SJCRH30 (cell line): Measurements from ENCODE around the gene CTNNA3. TPM values are rescaled to one million over a fixed set of nuclear protein-coding genes. Genes with fewer than 3 reads are reported as not detected.

Experiments used
- DNase-seq, 2 experiments: peaks; one replicate each; pipeline ENCODE4 v3.0.0-alpha.2; 2015 to 2020
- H3K27ac ChIP-seq: fragments of 250-450 bp; sonication (Bioruptor Pico); 2 replicates; pipeline ENCODE4 v1.5.1; 2020; ENCODE audit warnings: mild to moderate bottlenecking, moderate library complexity
- H3K27me3 ChIP-seq: fragments of 250-450 bp; sonication (Bioruptor Pico); 2 replicates; pipeline ENCODE4 v1.5.1; 2020; ENCODE audit warnings: mild to moderate bottlenecking, moderate library complexity
- H3K36me3 ChIP-seq: fragments of 250-450 bp; sonication (Bioruptor Pico); 2 replicates; pipeline ENCODE4 v1.5.1; 2020; ENCODE audit warnings: mild to moderate bottlenecking, moderate library complexity
- H3K4me1 ChIP-seq: fragments of 250-450 bp; sonication (Bioruptor Pico); 2 replicates; pipeline ENCODE4 v1.5.1; 2020; ENCODE audit warnings: mild to moderate bottlenecking, moderate library complexity
- H3K4me3 ChIP-seq: fragments of 250-450 bp; sonication (Bioruptor Pico); 2 replicates; pipeline ENCODE4 v1.5.1; 2020; ENCODE audit warnings: mild to moderate bottlenecking, moderate library complexity
- H3K9me3 ChIP-seq: fragments of 250-450 bp; sonication (Bioruptor Pico); replicated peaks from 2 replicates; pipeline ENCODE4 v1.5.1; 2020; ENCODE audit warnings: mild to moderate bottlenecking, moderate library complexity
- total RNA-seq: library from RNA; depleted of rRNA; stranded (reverse); fragments of >200 nt; shearing (Covaris generic); gene quantifications from 2 replicates; pipeline ENCODE4 v1.2.3, GENCODE V29; 2014

CTNNA3 gene
- total RNA-seq, 1 experiment from 2014 or later: 2.7 TPM

DNA sequence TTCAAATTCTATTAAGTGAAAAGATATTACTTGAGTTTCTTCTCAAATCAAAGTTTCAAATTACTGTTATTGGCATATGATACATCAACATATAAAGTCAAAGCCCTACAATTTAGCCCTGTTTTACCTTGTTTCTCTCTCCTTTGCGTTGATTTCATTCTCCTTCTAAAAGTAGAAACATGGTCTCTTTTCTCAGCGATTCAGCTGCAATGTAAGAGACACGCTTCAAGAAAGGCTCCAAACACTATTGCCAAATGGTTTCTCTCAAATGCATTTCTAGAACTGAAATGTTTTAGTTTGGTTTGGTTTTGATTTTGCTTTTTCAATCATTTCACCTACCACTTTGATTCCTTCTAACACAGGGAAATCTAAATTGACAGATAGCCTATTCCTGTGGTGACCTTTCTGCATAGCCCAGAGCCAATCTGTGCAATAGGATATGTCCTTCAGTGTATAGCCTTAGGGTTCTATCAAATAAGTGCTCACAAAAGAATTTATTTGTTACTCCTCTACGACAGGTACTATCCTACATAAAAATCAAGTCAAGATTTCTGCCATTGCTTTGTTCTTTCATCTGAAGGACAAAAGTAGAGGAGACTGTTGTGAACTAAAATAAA, 47.3 kb downstream of the CTNNA3 start:
- Histone ChIP-seq H3K27me3 (no peaks in the 10 kb centered on the region), H3K4me1 (no peaks in the 10 kb centered on the region), H3K4me3 (no peak overlapping the region), H3K9me3 (no peaks in the 10 kb centered on the region), H3K36me3 (no peaks in the 10 kb centered on the region), H3K27ac (no peak overlapping the region)
- DNase-seq: no peak

DNA sequence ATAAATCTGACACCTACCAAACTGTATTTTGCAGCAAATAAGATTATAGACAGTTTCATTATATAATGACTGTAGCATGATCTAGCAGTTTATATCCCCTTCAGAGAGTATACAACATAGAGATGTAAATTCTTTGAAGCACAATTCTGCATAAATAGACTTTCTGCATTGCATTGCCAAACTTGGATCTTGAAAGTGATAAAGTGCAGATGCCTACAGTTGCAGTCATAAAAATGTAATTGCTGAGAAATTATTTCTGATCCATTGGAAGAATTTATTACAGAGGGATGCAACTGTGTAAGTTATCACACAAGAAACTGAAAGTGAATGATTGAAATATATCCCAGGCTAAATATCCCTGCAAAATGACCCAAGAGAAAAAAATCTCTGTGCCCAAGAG, 65.1 kb downstream of the CTNNA3 start:
- H3K36me3 ChIP-seq: no peaks in the 10 kb centered on the region
- H3K4me1 ChIP-seq: peaks cover 12% of the 10 kb centered on the region
- H3K4me3 ChIP-seq: no peak overlapping the region
- no peaks in the 10 kb centered on the region for H3K27me3 ChIP-seq
- no peak for DNase-seq
- H3K27ac ChIP-seq: no peak overlapping the region
- H3K9me3 ChIP-seq: no peaks in the 10 kb centered on the region

DNA sequence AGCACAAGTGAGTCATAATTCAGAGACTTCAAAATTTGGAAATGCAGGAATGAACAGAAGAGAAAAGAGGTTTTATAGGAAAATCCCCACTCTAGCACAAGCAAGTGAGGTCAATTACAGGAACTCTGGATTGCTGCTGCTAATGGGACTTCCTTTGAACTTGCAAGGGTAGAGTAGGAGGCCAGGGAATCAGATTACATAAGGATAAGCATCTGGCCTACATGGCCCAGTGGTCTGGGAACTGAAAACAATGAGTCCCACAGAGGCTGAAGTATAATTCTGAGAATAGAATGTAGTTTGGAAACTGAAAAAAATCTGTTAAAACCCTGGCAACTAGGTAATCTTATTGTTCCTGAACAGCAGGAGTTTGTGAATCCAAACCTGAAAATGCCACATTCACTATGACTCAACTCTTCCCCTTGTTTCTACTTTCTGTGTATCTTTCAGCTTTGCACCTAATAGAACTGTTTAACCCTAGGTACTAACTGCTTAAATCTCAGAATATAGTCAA, 66.5 kb downstream of the CTNNA3 start:
- H3K36me3 ChIP-seq: no peaks in the 10 kb centered on the region
- DNase-seq: peak; percentile 48 to 76
- peak overlapping the region; percentile 42; the same call in 1 of the 2 replicates for H3K27ac ChIP-seq
- H3K27me3 ChIP-seq: no peaks in the 10 kb centered on the region
- peaks cover 12% of the 10 kb centered on the region for H3K4me1 ChIP-seq
- H3K9me3 ChIP-seq: no peaks in the 10 kb centered on the region
- H3K4me3 ChIP-seq: no peak overlapping the region

DNA sequence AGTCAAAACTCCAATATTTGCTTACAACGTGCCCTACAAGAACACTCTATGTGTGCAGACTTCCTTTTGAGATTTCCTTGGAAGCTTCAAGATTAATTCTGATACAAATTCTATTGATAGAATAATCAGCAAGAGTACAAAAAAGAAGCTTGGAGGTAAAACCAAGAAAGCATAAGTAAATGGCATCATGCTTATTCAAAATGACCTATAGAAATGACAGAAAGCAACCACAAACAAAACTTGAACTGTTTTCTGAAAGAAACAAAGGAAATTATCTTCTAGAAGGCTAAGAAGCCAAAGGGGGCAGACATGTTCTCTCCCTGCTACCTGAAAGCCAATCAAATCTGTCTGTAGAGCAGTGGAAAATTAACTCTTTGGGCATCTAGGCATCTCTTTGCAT, 73.0 kb downstream of the CTNNA3 start:
- H3K27ac ChIP-seq: peak overlapping the region; percentile 71
- no peaks in the 10 kb centered on the region for H3K9me3 ChIP-seq
- no peaks in the 10 kb centered on the region for H3K36me3 ChIP-seq
- H3K27me3 ChIP-seq: no peaks in the 10 kb centered on the region
- peak in 1 of 2 experiments; percentile 11 for DNase-seq
- peaks cover 15% of the 10 kb centered on the region for H3K4me1 ChIP-seq
- no peak overlapping the region for H3K4me3 ChIP-seq

DNA sequence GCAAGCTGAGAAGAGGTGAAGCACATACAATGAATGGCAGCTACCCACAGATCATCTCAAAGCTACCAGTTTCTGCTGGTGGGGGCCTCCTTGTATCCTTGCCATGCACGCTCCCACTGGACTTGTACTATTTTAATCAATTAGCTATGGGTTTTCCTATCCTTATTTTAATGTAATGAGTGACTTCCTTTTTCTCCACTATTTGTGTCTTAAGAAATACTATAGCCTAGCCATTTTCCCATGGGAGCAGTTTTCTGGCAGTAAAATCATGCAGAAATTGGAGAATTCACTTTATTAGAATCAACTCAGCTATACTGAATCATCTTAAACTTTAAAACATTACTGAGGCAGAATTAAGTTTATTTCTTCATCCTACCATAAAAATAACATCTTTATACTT, 73.5 kb downstream of the CTNNA3 start:
- DNase-seq: peak; percentile 28 to 59
- Histone ChIP-seq H3K36me3 (no peaks in the 10 kb centered on the region), H3K9me3 (no peaks in the 10 kb centered on the region), H3K4me1 (peaks cover 15% of the 10 kb centered on the region), H3K27me3 (no peaks in the 10 kb centered on the region), H3K4me3 (no peak overlapping the region), H3K27ac (peak overlapping the region; percentile 71)

DNA sequence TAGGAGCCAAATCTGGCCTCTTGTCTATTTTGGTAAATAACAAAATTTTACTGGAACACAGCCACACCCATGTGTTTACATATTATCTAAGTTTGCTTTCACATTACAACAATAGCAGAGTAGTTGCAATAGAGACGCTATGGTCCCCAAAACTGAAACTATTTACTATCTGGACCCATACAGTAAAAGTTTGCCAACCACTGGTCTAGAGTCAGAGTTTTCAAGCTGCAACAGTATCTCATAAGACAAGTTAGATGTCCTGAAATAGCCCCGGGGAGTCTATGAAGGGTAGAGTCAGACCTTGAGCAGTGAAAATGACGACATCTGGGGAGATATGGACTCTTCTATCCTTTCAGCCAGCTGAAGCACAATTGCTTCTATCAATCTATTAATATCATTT, 74.2 kb downstream of the CTNNA3 start:
- Histone ChIP-seq H3K9me3 (no peaks in the 10 kb centered on the region), H3K27me3 (no peaks in the 10 kb centered on the region), H3K4me1 (peaks cover 15% of the 10 kb centered on the region), H3K27ac (peak overlapping the region; percentile 71), H3K4me3 (no peak overlapping the region), H3K36me3 (no peaks in the 10 kb centered on the region)
- peak in 1 of 2 experiments; percentile 39 for DNase-seq

DNA sequence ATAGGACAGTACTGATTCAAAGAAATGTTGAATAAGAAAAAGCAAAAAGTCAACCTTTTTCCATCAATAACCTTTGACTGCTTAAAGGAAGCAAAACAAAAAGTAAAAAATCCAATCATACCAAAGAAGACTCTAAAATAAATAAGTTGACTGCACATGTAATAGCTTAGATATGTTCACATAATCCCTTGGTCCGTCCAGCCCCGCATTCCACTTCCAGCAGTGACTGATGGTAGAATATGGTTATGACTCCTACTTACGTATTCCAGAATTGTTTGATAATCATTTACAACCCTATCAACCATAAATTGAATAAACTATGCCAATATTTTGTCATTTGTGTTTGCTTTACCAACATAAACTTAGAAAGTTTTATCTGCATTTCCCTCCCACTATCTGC, 77.9 kb downstream of the CTNNA3 start:
- no peak for DNase-seq
- H3K4me1 ChIP-seq: peaks cover 15% of the 10 kb centered on the region
- H3K9me3 ChIP-seq: no peaks in the 10 kb centered on the region
- no peaks in the 10 kb centered on the region for H3K36me3 ChIP-seq
- no peak overlapping the region for H3K27ac ChIP-seq
- no peaks in the 10 kb centered on the region for H3K27me3 ChIP-seq
- no peak overlapping the region for H3K4me3 ChIP-seq

DNA sequence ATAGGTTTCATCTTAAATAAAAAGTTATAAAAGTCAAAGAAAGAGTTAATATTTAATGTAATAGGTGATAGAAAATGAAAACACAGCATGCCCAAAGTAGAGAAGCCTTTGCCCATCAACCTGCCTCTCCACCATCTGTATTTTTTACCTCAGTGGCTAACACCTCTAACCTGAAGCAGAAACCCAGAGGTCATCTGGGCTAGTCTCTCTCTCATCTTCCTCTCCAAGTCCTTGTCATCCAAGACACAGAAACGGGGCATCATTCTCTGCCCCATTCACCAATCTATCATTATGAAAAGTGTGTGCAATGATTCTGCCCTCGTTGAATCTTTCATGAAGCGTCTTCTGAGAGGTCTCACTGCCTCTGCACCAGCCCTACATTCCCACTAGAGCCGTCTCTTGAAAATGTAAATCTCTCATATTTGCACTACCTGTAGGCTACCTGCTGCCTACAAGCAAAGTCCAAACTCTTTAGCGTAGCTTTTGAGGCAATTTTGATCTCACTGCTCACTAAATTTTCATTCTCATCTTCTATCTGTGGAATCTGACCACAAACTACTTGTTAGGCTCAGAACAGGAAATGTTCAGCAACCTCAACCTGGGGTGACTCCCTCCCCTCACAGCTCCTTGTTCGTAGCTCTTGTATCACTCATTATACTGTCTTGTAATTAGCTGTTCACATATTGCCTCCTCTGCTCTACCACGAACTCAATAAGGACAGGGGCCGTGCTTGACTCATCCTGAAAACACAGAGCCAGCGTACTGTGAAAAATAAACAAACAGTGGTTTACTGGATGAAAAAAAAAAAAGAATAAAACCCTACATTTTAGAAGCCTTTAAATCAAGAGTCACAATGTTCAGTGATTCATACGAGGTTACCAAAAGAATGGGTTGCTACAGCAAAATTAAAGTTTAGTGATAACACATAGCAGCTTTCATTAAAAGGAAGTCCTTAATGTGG, 83.1 kb downstream of the CTNNA3 start:
- H3K4me3 ChIP-seq: no peak overlapping the region
- no peak overlapping the region for H3K27ac ChIP-seq
- H3K27me3 ChIP-seq: no peaks in the 10 kb centered on the region
- H3K4me1 ChIP-seq: no peaks in the 10 kb centered on the region
- H3K9me3 ChIP-seq: no peaks in the 10 kb centered on the region
- DNase-seq: peak in 1 of 2 experiments; percentile 6
- H3K36me3 ChIP-seq: no peaks in the 10 kb centered on the region

DNA sequence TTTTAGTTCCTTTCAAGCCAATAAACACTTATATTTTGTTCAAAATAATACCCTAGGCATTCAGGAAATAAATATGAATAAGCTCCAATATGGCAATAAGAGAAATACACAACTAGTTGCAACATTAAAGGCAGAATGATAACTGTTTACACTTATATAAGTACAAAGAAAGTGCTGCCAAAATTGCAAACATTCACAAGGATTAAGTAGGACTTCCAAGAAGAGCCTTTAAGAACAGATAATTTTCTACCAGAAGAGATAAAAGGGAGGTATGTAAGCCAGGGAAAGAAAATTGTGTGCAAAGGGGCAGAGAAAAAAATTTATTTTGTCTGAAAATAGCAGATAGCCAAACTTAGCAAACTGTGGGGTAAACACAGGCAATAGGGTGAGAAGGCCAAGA, 83.8 kb downstream of the CTNNA3 start:
- no peaks in the 10 kb centered on the region for H3K4me1 ChIP-seq
- no peaks in the 10 kb centered on the region for H3K36me3 ChIP-seq
- no peaks in the 10 kb centered on the region for H3K9me3 ChIP-seq
- H3K27ac ChIP-seq: no peak overlapping the region
- no peak for DNase-seq
- H3K4me3 ChIP-seq: no peak overlapping the region
- no peaks in the 10 kb centered on the region for H3K27me3 ChIP-seq

DNA sequence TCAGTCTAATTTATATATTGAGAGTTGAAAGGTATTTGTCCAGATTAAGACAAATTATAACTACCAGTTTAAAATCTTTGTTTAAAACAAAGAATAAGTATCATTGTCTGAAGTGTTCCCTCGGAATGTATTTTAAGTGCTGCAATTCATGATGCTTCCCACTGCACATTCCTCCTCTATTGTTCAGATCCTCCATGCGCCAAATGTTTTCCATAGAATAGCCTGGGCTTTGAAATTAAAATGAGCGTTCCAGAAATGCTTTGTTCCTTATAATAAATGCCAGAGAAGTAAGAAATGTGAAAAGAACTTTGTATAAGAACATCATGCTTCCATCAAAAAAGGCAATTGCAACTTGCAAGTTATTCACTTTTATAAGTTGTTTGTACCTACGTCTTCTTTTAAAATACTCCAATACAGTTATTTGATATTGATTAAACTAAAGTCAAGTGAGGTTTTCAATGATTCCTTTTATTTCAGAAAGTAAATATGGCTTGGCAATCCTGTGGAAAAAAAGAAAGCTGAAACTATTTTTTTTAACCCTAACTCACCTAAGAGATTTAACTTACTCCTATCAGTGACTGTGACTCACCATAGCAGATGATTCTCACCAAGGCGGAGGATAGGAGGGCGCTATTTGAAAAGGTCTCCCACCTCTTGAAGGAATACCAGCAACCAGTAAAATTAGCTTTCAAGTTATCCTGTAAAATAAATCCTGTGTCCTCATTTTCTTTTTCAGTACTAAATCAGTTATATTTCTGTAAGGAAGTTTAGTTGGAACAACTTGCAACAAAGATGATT, 85.8 kb downstream of the CTNNA3 start:
- no peaks in the 10 kb centered on the region for H3K36me3 ChIP-seq
- H3K4me1 ChIP-seq: no peaks in the 10 kb centered on the region
- no peaks in the 10 kb centered on the region for H3K9me3 ChIP-seq
- no peak overlapping the region for H3K4me3 ChIP-seq
- no peak overlapping the region for H3K27ac ChIP-seq
- no peaks in the 10 kb centered on the region for H3K27me3 ChIP-seq
- no peak for DNase-seq

DNA sequence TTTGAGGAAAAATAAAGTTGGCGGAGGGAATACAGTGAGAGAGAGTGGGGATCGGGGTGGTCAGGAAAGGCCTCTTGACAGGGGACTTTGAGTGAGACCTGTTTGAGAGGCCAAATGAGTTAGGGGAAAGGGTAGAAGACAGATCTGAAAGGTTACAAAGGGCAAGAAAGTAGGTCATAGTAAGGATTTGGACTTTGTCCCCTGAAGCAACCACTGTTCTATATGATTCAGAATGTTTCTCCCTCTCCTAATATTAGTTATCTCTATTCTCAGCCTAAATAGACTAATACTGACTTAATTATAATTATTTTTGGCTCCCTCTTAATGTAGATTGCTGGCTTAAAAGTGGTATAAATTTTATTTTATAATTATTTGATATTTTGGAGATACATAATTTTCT, 88.0 kb downstream of the CTNNA3 start:
- Histone ChIP-seq H3K9me3 (no peaks in the 10 kb centered on the region), H3K4me1 (no peaks in the 10 kb centered on the region), H3K36me3 (no peaks in the 10 kb centered on the region), H3K27ac (no peak overlapping the region), H3K27me3 (no peaks in the 10 kb centered on the region), H3K4me3 (no peak overlapping the region)
- DNase-seq: no peak

DNA sequence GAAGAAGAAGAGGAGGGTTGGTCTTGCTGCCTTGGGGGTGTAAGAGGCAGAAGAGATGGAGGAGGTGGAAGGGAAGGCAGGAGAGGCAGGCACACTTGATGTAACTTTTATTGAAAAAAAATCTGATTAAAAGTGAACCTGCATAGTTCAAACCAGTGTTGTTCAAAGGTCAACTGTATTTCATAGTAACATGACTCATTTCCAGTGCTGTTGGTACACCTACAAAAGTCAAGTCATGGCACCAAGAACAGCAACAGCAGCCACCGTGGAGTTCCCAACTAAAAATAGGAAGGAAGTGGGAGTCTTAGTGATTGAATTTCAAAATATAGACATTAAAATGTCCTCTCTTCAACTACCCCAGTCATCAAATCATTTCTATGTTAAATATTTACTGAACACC, 88.5 kb downstream of the CTNNA3 start:
- no peaks in the 10 kb centered on the region for H3K27me3 ChIP-seq
- no peak overlapping the region for H3K27ac ChIP-seq
- no peaks in the 10 kb centered on the region for H3K36me3 ChIP-seq
- DNase-seq: no peak
- no peak overlapping the region for H3K4me3 ChIP-seq
- H3K9me3 ChIP-seq: no peaks in the 10 kb centered on the region
- H3K4me1 ChIP-seq: no peaks in the 10 kb centered on the region

DNA sequence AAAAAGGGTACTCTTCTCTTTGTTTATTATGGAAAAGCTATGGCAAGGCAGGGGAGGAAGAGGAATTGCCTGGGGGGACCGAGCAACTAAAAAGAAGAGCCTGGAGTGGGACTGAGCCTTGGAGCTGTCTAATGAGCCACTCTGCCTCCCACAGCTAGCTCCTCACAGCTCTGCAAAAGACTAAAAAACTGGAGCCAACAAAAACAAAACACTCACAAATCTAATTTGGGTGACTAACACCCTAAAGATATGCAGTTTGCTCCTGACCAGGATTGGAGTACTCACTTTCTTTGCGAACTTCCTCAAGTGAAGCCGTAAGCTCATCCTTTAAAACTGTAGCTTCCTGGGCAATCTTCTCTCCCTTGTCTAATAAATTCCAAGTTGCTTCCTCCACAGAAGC, 89.4 kb downstream of the CTNNA3 start:
- Histone ChIP-seq H3K27me3 (no peaks in the 10 kb centered on the region), H3K4me1 (peaks cover 3% of the 10 kb centered on the region; the same call in 1 of the 2 replicates), H3K27ac (no peak overlapping the region), H3K4me3 (no peak overlapping the region), H3K9me3 (no peaks in the 10 kb centered on the region), H3K36me3 (no peaks in the 10 kb centered on the region)
- peak; percentile 11 to 31 for DNase-seq

DNA sequence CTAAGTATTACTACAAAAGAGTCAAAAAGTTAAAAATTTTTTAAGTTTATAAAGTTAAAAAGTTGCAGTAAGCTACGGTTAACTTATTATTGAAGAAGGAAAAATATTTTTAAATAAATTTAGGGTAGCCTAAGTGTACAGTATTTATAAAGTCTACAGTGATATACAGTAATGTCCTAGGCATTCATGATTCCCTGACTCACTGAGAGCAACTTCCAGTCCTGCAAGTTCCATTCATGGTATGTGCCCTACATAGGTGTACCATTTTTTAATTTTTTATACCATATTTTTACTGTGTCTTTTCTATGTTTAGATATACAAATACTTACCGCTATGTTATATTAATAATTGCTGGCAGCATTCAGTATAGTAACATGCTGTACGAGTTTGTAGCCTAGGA, 92.3 kb downstream of the CTNNA3 start:
- Histone ChIP-seq H3K9me3 (no peaks in the 10 kb centered on the region), H3K36me3 (no peaks in the 10 kb centered on the region), H3K27me3 (no peaks in the 10 kb centered on the region), H3K27ac (no peak overlapping the region), H3K4me1 (peaks cover 3% of the 10 kb centered on the region; the same call in 1 of the 2 replicates), H3K4me3 (no peak overlapping the region)
- DNase-seq: no peak

DNA sequence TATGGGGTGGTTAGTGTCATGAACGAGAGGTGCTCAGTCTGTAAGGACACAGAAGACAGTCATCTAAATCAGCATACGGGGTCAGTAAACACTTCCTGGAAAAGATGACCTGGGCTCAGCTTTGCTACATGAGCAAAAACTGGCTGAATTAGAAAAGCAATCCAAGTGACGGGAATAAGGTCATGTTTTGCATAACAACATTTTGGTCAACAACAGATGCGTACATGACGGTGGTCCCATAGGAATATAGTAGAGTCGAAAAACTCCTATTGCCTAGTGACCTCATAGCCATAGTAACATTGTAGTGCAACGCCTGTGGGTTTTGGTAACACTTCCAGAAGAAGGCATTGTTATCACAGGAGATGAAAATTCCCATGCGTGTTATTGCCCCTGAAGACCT, 92.9 kb downstream of the CTNNA3 start:
- peaks cover 3% of the 10 kb centered on the region; the same call in 1 of the 2 replicates for H3K4me1 ChIP-seq
- no peaks in the 10 kb centered on the region for H3K36me3 ChIP-seq
- no peak overlapping the region for H3K27ac ChIP-seq
- DNase-seq: no peak
- no peaks in the 10 kb centered on the region for H3K27me3 ChIP-seq
- no peaks in the 10 kb centered on the region for H3K9me3 ChIP-seq
- no peak overlapping the region for H3K4me3 ChIP-seq
